Ammon's horn (tissue), 1 donor: Measurements from ENCODE around the gene HNRNPC.
"Not testable (repeated sequence)": the region's sequence is repeated elsewhere in the genome, so short reads cannot be mapped to it uniquely, and the experiment has no call there.

ENCODE experiments used
- DNase-seq: peaks from one replicate; pipeline ENCODE4 v3.0.0-alpha.2; 2016; ENCODE audit warnings: low spot score

HNRNPC gene

GRCh38 chr14:21269252-21270046 is at the start of gene HNRNPC:
TSS of gene HNRNPC (minus strand) at chr14:21269442. CDS start at chr14:21234193, 35,249 bp downstream.
- DNase-seq = peak; percentile 98

GRCh38 chr14:21317398-21317797 is 48.2 kb upstream of the HNRNPC start:
- DNase-seq = no peak

GRCh38 chr14:21313512-21313911 is 44.3 kb upstream of the HNRNPC start:
- no peak for DNase-seq

GRCh38 chr14:21311614-21312013 is 42.4 kb upstream of the HNRNPC start:
- DNase-seq = no peak

GRCh38 chr14:21309956-21310355 is 40.7 kb upstream of the HNRNPC start:
- DNase-seq = no peak

GRCh38 chr14:21309238-21309636 is 40.0 kb upstream of the HNRNPC start:
- DNase-seq = no peak

- peak; percentile 85 for DNase-seq
Measured at GRCh38 chr14:21308479-21309237, 39.4 kb upstream of the HNRNPC start.

GRCh38 chr14:21308132-21308478 is 38.9 kb upstream of the HNRNPC start:
- DNase-seq = no peak

- DNase-seq = no peak
Measured at GRCh38 chr14:21307637-21308036, 38.4 kb upstream of the HNRNPC start.

GRCh38 chr14:21302836-21303140 is 33.5 kb upstream of the HNRNPC start:
- not testable (repeated sequence) for DNase-seq

- no peak for DNase-seq
Measured at GRCh38 chr14:21302013-21302835, 33.0 kb upstream of the HNRNPC start.

- DNase-seq = peak; percentile 54
Measured at GRCh38 chr14:21300892-21301291, 31.6 kb upstream of the HNRNPC start.

GRCh38 chr14:21299562-21300130 is 30.4 kb upstream of the HNRNPC start:
- DNase-seq = no peak

- DNase-seq = no peak
Measured at GRCh38 chr14:21298358-21298757, 29.1 kb upstream of the HNRNPC start.

GRCh38 chr14:21294026-21294425 is 24.8 kb upstream of the HNRNPC start:
- DNase-seq = not testable (repeated sequence)

GRCh38 chr14:21287168-21287567 is 17.9 kb upstream of the HNRNPC start:
- DNase-seq = no peak

GRCh38 chr14:21286516-21286915 is 17.3 kb upstream of the HNRNPC start:
- not testable (repeated sequence) for DNase-seq

- DNase-seq = not testable (repeated sequence)
Measured at GRCh38 chr14:21281917-21282316, 12.7 kb upstream of the HNRNPC start.

- no peak for DNase-seq
Measured at GRCh38 chr14:21279783-21280182, 10.5 kb upstream of the HNRNPC start, which contains the start of gene RPGRIP1. TSS of gene RPGRIP1 (plus strand) at chr14:21280083. CDS start at chr14:21287977, 7,894 bp downstream.

- no peak for DNase-seq
Measured at GRCh38 chr14:21278632-21279031, 9.4 kb upstream of the HNRNPC start.

GRCh38 chr14:21275261-21275858 is 6.1 kb upstream of the HNRNPC start:
- no peak for DNase-seq

- DNase-seq = not testable (repeated sequence)
Measured at GRCh38 chr14:21272661-21273060, 3.4 kb upstream of the HNRNPC start.
